ENCODE results near the gene SNX15. TPM values are rescaled to one million over a fixed set of nuclear protein-coding genes. Genes with fewer than 3 reads are reported as not detected.
A peak's percentile ranks its signal among the peaks of the same experiment; 100 is the strongest.
"Not testable (repeated sequence)": the region's sequence is repeated elsewhere in the genome, so short reads cannot be mapped to it uniquely, and the experiment has no call there.

Gene SNX15
- total RNA-seq, 1 experiment from 2014 or later, result 16.8 TPM

- peak; percentile 79 for DNase-seq (ENCODE audit: extremely low read depth, low read depth)
Measured at GRCh38 chr11:65013888-65014725, 13.1 kb upstream of the SNX15 start, which contains the start of gene ARL2. Gene ARL2, plus strand, starts transcription at chr11:65014160. Its CDS starts 48 bp downstream, at chr11:65014208.

DNA sequence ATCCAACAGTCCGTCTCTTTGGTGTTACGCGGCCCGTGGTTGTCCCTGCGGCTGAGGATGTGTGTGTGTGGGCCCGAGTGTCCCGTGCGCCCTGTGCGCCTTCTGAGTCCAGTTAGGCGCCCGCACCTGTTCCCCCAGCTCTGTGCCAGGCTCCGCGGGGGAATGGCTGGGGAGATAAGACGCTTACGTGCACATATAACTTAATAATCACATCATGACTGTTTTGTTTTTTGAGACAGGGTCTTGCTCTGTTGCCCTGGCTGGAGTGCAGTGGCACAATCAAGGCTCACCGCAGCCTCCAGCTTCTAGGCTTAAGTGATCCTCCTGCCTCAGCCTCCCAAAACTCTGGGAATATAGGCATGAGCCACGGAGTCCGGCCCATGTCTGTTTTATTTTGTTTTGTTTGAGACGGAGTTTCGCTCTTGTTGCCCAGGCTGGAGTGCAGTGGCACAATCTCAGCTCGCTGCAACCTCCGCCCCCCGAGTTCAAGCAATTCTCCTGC lies 12.5 kb upstream of the SNX15 start:
- no peak for DNase-seq (ENCODE audit: extremely low read depth, low read depth)

DNA sequence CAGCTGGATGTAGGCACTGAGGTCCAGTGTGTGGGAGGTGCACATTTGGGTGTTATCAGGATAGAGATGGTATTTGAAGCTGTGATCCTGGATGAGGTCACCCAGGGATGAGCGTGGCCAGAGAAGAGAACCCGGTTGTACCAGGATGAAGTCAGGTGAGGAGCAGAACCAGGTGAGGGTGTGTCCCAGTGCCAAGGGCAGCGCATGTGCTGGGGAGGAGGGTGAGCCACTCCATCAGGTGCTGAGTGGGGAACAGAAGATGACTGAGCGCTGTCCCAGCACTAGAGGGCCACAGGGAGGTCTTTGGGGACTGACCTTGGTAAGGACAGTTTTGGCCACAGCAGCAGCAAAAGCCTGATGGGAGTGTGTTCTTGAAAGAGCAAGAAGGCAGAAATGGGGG lies 10.5 kb upstream of the SNX15 start:
- DNase-seq (ENCODE audit: extremely low read depth, low read depth), result no peak

DNA sequence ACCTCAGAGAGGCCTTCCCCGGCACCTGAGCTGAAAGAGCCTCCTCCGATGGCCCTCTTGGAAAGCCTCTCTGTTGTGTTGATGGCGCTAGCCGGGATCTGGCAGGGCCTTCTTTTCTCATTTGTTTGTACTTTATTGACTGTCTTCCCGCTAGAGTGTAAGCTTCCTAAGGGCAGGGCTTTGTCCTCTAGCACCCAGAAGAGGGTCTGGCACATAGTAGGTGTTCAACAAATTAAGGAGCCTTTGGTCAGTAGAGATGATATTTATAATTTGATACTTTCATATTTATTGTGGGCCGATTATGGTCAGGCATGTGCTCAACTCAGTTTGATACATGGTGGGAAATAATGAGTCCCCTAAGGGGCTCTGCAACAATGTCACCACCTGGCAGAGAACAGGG lies 9.3 kb upstream of the SNX15 start:
- DNase-seq (ENCODE audit: extremely low read depth, low read depth), result no peak

GRCh38 chr11:65019824-65020223 lies 7.4 kb upstream of the SNX15 start:
- DNase-seq (ENCODE audit: extremely low read depth, low read depth), result no peak

- DNase-seq (ENCODE audit: extremely low read depth, low read depth), result no peak
Measured at GRCh38 chr11:65021003-65021402, 6.2 kb upstream of the SNX15 start.

- DNase-seq (ENCODE audit: extremely low read depth, low read depth), result no peak
Measured at GRCh38 chr11:65021509-65021908, 5.7 kb upstream of the SNX15 start.

GRCh38 chr11:65023502-65023901 lies 3.7 kb upstream of the SNX15 start:
- not testable (repeated sequence) for DNase-seq (ENCODE audit: extremely low read depth, low read depth)

DNA sequence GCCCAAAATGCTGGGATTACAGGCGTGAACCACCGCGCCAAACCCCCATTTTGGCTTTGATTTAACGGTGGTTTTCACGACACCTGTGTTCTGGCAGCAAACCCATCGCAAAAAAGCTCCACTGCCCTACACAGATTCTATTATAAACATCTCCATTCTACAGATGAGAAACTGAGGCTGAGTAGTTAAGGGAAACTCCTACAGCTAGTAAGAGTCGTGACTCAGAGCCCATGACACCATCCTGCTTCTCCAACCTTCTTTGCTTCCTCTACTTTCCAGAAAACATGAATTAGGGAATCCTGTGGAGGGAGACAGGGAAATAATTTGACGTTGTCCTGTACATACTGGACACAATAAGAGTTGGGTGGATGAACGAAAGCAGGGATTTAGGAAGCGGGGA lies 429 bp upstream of the SNX15 start:
- no peak for DNase-seq (ENCODE audit: extremely low read depth, low read depth)

DNA sequence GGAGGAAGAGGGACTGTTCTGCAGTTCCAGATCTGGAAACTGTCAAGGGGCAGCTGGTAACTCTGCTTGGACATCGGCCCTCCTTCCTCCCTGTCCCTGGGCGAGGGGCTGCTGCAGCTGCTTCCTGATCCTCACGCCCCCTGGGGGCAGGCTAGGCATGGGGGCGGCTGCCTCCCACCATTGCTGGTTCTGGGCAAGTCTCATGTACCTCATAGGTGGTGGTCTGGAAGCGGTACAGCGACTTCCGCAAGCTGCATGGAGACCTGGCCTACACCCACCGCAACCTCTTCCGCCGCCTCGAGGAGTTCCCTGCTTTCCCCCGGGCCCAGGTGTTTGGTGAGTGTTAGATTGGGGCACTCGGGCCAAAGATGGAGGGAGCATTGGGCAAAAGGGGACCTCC lies 5.0 kb downstream of the SNX15 start:
- no peak for DNase-seq (ENCODE audit: extremely low read depth, low read depth)

DNA sequence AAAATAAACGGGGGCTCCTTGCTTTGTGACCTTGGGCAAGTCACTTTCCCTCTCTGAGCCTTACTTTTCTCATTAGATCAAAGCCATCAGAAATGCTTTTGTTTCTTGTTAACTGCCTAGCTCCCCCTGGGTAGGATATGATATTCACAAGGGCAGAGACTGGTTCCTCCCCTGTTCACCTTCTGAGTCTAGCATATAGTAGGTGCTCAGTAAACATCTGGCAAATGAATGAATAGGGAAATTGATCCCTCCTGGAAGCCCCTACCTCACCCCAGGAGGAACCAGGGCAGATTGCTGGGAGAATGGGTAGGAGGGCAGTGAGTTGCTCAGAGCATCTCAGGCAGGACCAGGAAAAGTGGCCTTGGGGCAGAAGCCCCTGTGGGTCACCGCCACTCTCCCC lies 7.2 kb downstream of the SNX15 start:
- no peak for DNase-seq (ENCODE audit: extremely low read depth, low read depth)

GRCh38 chr11:65035579-65035978 lies 8.3 kb downstream of the SNX15 start:
- no peak for DNase-seq (ENCODE audit: extremely low read depth, low read depth)

DNA sequence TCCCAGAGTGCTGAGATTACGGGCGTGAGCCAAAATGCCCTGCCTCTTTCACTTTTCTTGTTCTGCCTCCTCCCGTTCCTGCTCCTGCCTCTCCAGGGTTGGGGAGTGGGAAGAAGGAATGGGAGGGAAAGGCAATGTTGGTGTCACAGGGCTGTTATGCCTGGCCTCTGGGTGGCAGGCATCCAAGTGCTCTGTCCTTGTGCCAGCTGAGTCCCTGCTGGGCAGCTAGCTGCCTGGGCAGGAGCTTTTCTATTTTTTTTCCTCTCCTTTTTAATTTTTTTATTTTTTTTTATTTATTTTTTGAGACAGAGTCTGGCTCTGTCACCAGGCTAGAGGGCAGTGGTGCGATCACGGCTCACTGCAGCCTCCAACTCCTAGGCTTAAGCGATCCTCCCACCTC lies 9.7 kb downstream of the SNX15 start:
- no peak for DNase-seq (ENCODE audit: extremely low read depth, low read depth)

GRCh38 chr11:65040520-65040846 lies 13.2 kb downstream of the SNX15 start:
- DNase-seq (ENCODE audit: extremely low read depth, low read depth), result no peak

GRCh38 chr11:65040847-65041622 lies 13.8 kb downstream of the SNX15 start, which contains the start of gene SAC3D1:
Gene SAC3D1, plus strand, starts transcription at chr11:65041210. Its CDS starts 83 bp downstream, at chr11:65041293.
- peak; percentile 90 for DNase-seq (ENCODE audit: extremely low read depth, low read depth)

DNA sequence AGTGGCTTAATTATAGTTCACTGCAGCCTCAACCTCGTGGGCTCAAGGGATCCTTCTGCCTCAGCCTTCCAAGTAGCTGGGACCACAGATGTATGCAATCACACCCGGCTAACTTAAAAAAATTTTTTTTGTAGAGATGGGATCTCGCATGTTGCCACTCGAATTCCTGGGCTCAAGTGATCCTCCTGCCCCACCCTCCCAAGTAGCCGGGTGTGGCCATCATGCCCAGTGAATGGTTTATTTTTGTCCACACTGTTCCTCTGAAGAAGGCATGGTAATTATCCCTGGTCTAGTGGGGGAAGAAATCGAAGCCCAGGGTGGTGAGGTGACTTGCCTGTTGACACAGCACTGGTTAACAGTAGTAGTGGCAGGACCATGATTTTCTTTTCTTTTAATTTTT lies 15.7 kb downstream of the SNX15 start:
- no peak for DNase-seq (ENCODE audit: extremely low read depth, low read depth)

DNA sequence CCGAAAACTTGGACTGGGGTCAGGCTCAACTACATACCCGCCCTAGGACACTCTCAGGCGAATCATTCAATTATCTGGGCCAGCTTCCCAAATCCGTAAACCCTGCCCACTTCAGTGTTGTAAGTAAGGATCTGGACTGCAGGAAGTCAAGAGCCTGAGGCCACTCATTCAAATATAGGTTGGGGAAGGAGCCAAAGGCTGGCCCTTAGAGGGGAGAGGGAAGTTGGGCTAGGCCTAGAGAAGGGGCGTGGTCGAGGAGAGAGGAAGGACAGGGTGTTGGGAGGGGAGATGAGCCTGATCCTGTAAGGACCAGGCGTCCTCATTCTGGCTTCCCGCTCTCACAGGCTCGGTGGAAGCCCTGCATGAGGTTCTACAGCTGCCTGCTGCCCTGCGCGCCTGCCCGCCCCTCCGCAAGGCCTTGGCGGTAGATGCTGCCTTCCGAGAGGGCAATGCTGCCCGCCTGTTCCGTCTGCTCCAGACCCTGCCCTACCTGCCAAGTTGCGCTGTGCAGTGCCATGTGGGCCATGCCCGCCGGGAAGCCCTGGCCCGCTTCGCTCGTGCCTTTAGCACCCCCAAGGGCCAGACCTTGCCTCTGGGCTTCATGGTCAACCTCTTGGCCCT lies 16.8 kb downstream of the SNX15 start:
- DNase-seq (ENCODE audit: extremely low read depth, low read depth), result no peak

DNA sequence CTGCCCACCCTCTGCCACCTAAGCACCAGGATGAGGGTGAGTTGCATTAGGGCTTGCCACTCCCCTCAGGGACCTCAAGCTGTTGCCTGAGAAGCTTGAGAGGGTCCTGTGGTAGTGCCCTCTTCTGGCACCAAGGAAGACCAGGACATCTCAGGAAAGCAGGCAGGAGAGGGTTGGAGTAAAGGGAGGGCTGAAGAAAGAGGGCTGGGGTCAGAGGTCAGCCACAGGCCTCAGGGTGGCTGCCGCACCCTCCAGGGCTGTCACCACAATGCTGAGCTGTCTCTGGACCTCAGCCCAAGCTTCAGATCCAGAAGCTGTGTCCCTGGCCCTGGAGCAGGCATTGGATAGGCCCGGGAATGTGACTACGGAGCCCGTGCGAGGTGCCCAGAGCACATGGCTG lies 17.8 kb downstream of the SNX15 start:
- no peak for DNase-seq (ENCODE audit: extremely low read depth, low read depth)

DNA sequence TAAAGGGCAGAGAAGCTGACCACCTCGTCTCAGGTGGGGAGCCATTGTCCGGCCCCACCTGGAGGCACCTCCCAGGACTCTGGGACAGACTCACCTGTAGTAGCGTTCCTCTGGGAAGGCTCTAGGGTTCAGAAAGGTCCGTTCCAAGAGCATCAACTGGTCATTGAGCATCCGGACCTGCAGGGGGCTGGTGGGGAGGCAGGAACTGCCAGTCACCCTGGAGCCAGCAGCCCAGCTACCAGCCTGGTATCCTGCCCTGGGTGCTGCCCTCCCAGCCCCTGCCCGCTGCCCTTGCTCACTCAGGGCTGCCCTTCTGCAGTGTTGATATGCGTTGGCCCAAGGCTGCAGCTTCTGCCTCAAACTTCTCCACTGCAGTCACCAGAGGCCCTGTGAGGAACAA lies 18.5 kb downstream of the SNX15 start:
- DNase-seq (ENCODE audit: extremely low read depth, low read depth), result no peak

GRCh38 chr11:65047581-65048422 lies 20.6 kb downstream of the SNX15 start:
- no peak for DNase-seq (ENCODE audit: extremely low read depth, low read depth)
